ENCODE measurements around the gene CCNYL1. TPM values are rescaled to one million over a fixed set of nuclear protein-coding genes. Genes with fewer than 3 reads are reported as not detected.
"Not testable (repeated sequence)": the region's sequence is repeated elsewhere in the genome, so short reads cannot be mapped to it uniquely, and the experiment has no call there.

The CCNYL1 gene
- total RNA-seq, 2 donors from 2014 or later: 6.2 to 10.2 TPM

- H3K27me3 ChIP-seq: no peaks in the 10 kb centered on the region
- no peaks in the 10 kb centered on the region for H3K4me1 ChIP-seq
- H3K9me3 ChIP-seq: no peaks in the 10 kb centered on the region
- TF ChIP-seq CTCF (IDR thresholded peaks at IDR 0.05): no peak
- H3K27ac ChIP-seq: no peak overlapping the region
- H3K36me3 ChIP-seq: no peaks in the 10 kb centered on the region
- no peak for DNase-seq (ENCODE audit: low spot score)
- no peak overlapping the region for H3K4me3 ChIP-seq
Measured at GRCh38 chr2:207719008-207719407, 7.6 kb downstream of the CCNYL1 start.

DNA sequence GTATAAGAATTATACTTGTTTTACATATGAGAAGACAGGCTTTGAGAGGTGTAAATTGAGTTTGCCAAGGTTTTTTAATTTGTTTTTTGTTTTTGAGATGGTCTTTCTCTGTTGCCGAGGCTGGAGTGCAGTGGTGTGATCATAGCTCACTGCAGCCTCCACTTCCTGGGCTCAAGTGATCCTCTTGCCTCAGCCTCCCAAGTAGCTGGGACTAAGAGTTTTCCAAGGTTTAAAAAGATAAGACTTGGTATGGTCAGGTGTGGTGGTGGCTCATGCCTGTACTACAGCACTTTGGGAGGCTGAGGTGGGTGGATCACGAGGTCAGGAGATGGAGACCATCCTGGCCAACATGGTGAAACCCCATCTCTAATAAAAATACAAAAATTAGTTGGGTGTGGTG lies 8.2 kb downstream of the CCNYL1 start:
- H3K36me3 ChIP-seq; H3K4me3 ChIP-seq; H3K27me3 ChIP-seq; H3K9me3 ChIP-seq; DNase-seq (ENCODE audit: low spot score); H3K4me1 ChIP-seq; H3K27ac ChIP-seq: not testable (repeated sequence)

DNA sequence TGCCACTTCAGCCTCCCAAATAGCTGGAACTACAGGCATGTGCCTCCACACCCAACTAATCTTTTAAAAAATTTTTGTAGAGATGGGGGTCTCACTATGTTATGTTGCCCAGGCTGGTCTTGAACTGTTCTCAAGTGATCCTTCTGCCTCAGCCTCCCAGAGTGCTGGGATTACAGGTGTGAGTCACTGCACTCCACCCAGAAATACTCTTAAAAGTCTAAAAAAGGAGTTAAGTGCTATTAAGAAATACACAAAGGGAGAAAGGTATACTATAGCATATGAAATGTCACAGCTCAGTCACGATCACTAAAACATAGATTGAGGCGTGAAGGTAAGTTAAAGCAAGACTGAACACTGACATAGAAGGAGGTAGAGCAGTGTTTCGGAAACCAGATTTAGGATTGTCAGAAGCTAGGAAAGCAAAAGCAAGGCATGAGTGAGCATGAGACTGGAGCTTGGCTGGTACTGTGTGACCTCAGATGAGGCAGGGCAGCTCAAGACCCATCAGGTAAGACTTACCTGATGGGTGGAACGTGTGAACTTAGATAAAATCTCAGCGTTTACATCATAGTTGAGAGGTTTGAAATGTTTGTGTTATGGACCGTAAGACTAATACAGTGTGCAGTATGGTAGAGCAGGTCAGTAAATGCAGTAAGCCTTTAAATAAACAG lies 9.2 kb downstream of the CCNYL1 start:
- DNase-seq (ENCODE audit: low spot score): no peak
- Histone ChIP-seq H3K27ac (no peak overlapping the region), H3K4me3 (no peak overlapping the region), H3K36me3 (no peaks in the 10 kb centered on the region), H3K9me3 (no peaks in the 10 kb centered on the region), H3K4me1 (no peaks in the 10 kb centered on the region), H3K27me3 (no peaks in the 10 kb centered on the region)
- TF ChIP-seq CTCF (IDR thresholded peaks at IDR 0.05): no peak

- peaks cover 0 to 5% of the 10 kb centered on the region in 2 donors for H3K4me1 ChIP-seq
- no peak for DNase-seq (ENCODE audit: low spot score)
- H3K9me3 ChIP-seq: no peaks in the 10 kb centered on the region
- H3K27me3 ChIP-seq: no peaks in the 10 kb centered on the region
- H3K36me3 ChIP-seq: no peaks in the 10 kb centered on the region
- no peak overlapping the region for H3K4me3 ChIP-seq
- no peak overlapping the region for H3K27ac ChIP-seq
- TF ChIP-seq CTCF (IDR thresholded peaks at IDR 0.05): no peak
Measured at GRCh38 chr2:207722773-207723424, 11.5 kb downstream of the CCNYL1 start.

GRCh38 chr2:207723425-207723787 lies 12.0 kb downstream of the CCNYL1 start:
- not testable (repeated sequence) for H3K27me3 ChIP-seq

DNA sequence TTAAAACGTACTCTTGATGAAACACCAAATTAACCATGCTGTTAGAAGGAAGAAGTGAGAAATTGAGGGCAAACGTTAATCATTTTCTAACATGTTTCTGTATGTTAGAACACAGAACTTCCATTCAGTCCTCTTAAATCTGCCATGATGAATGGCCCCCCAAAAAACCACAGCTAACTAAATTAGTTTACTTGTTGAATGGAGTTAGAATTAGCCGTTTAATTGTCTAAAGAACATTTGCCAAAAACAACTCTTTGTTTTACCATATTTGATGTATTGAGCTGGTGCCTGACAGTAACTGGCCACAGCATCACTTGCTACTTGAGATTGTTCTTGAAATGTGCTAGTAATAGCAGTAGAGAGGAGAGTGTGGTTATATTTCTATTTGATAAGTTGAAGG lies 12.7 kb downstream of the CCNYL1 start:
- no peaks in the 10 kb centered on the region for H3K27me3 ChIP-seq
- H3K4me1 ChIP-seq: peaks cover 0 to 5% of the 10 kb centered on the region in 2 donors
- no peaks in the 10 kb centered on the region for H3K36me3 ChIP-seq
- H3K27ac ChIP-seq: no peak overlapping the region
- H3K9me3 ChIP-seq: no peaks in the 10 kb centered on the region
- TF ChIP-seq CTCF (IDR thresholded peaks at IDR 0.05): no peak
- DNase-seq (ENCODE audit: low spot score): no peak
- H3K4me3 ChIP-seq: no peak overlapping the region

More at GRCh38 chr2:207723425-207723787, 12.0 kb downstream of the CCNYL1 start:
- not testable (repeated sequence) for H3K36me3 ChIP-seq; H3K4me3 ChIP-seq; H3K27ac ChIP-seq; H3K4me1 ChIP-seq; H3K9me3 ChIP-seq; DNase-seq (ENCODE audit: low spot score)

Measured in right atrium auricular region (tissue), 2 donors.